ACC112 (cell line): Measurements from ENCODE around the gene EDC4.
"Not testable (repeated sequence)": the region's sequence is repeated elsewhere in the genome, so short reads cannot be mapped to it uniquely, and the experiment has no call there.

Experiments
- H2AFZ ChIP-seq: fragments of 200-600 bp; sonication (generic); one replicate; pipeline ENCODE4 v1.6.0; 2017; ENCODE audit warnings: antibody characterized with exemption, low read length; ENCODE audit not compliant: unreplicated experiment
- H3K27ac ChIP-seq: fragments of 200-600 bp; sonication (generic); 2 replicates; pipeline ENCODE4 v1.5.1; 2014; ENCODE audit warnings: low read depth, mild to moderate bottlenecking, antibody characterized with exemption, low read length, moderate library complexity
- H3K27me3 ChIP-seq: fragments of 200-600 bp; sonication (generic); 2 replicates; pipeline ENCODE4 v1.6.1; 2014; ENCODE audit warnings: mild to moderate bottlenecking, antibody characterized with exemption, low read length, moderate library complexity, mixed read lengths; ENCODE audit not compliant: insufficient read depth
- H3K36me3 ChIP-seq: fragments of 200-600 bp; sonication (generic); 2 replicates; pipeline ENCODE4 v1.6.1; 2016; ENCODE audit warnings: mild to moderate bottlenecking, antibody characterized with exemption, low read length, moderate library complexity, mixed read lengths; ENCODE audit not compliant: insufficient read depth
- H3K4me1 ChIP-seq: fragments of 200-600 bp; sonication (generic); one replicate; pipeline ENCODE4 v1.6.1; 2016; ENCODE audit warnings: low read length, mixed read lengths; ENCODE audit not compliant: insufficient read depth, unreplicated experiment, control insufficient read depth
- H3K4me3 ChIP-seq: fragments of 200-600 bp; sonication (generic); 2 replicates; pipeline ENCODE4 v1.5.1; 2014; ENCODE audit warnings: mild to moderate bottlenecking, low read depth, low read length
- H3K79me2 ChIP-seq: fragments of 200-600 bp; sonication (generic); one replicate; pipeline ENCODE4 v1.6.0; 2016; ENCODE audit warnings: low read length; ENCODE audit not compliant: control insufficient read depth, unreplicated experiment, insufficient read depth

The EDC4 gene

GRCh38 chr16:67872631-67873434, at the start of gene EDC4:
TSS of gene EDC4 (plus strand) at chr16:67873052. CDS start at chr16:67873262, 210 bp downstream.
- Histone ChIP-seq H2AFZ (peak within 1 kb of the TSS; percentile 30), H3K4me3 (peak within 1 kb of the TSS; percentile 91), H3K27me3 (no peaks in the 10 kb centered on the region), H3K36me3 (no peaks in the 10 kb centered on the region), H3K4me1 (peaks cover 14% of the 10 kb centered on the region), H3K79me2 (peaks cover 42% of the 10 kb centered on the region), H3K27ac (peak within 1 kb of the TSS; percentile 46; the same call in 1 of the 2 replicates)

GRCh38 chr16:67825119-67825518, 47.7 kb upstream of the EDC4 start:
- no peaks in the 10 kb centered on the region for H3K36me3 ChIP-seq
- H3K27me3 ChIP-seq = no peaks in the 10 kb centered on the region
- no peak overlapping the region for H3K27ac ChIP-seq
- H3K4me1 ChIP-seq = no peaks in the 10 kb centered on the region
- no peaks in the 10 kb centered on the region for H3K79me2 ChIP-seq
- no peak overlapping the region for H3K4me3 ChIP-seq
- H2AFZ ChIP-seq = no peak overlapping the region

- Histone ChIP-seq H3K79me2 (no peaks in the 10 kb centered on the region), H2AFZ (no peak overlapping the region), H3K27ac (no peak overlapping the region), H3K36me3 (no peaks in the 10 kb centered on the region), H3K4me3 (no peak overlapping the region), H3K27me3 (no peaks in the 10 kb centered on the region), H3K4me1 (no peaks in the 10 kb centered on the region)
Observed at GRCh38 chr16:67825906-67826305, 46.9 kb upstream of the EDC4 start.

GRCh38 chr16:67828651-67829050, 44.2 kb upstream of the EDC4 start:
- Histone ChIP-seq H2AFZ (no peak overlapping the region), H3K79me2 (peaks cover 10% of the 10 kb centered on the region), H3K27ac (no peak overlapping the region), H3K4me1 (peaks cover 6% of the 10 kb centered on the region), H3K36me3 (no peaks in the 10 kb centered on the region), H3K27me3 (no peaks in the 10 kb centered on the region), H3K4me3 (no peak overlapping the region)

- Histone ChIP-seq H3K27me3 (no peaks in the 10 kb centered on the region), H3K4me3 (peak overlapping the region; percentile 78), H3K27ac (peak overlapping the region; percentile 11; the same call in 1 of the 2 replicates), H3K4me1 (peaks cover 6% of the 10 kb centered on the region), H3K36me3 (no peaks in the 10 kb centered on the region), H2AFZ (no peak overlapping the region), H3K79me2 (peaks cover 10% of the 10 kb centered on the region)
Observed at GRCh38 chr16:67833030-67833414, 39.8 kb upstream of the EDC4 start.

- Histone ChIP-seq H3K27ac (peak overlapping the region; percentile 11; the same call in 1 of the 2 replicates), H3K27me3 (no peaks in the 10 kb centered on the region), H3K4me1 (peaks cover 6% of the 10 kb centered on the region), H2AFZ (peak overlapping the region; percentile 67), H3K36me3 (no peaks in the 10 kb centered on the region), H3K79me2 (peaks cover 10% of the 10 kb centered on the region), H3K4me3 (peak overlapping the region; percentile 78)
Observed at GRCh38 chr16:67833415-67834241, 39.2 kb upstream of the EDC4 start.

- H3K4me3 ChIP-seq = peak overlapping the region; percentile 78
Observed at GRCh38 chr16:67834242-67834614, 38.6 kb upstream of the EDC4 start.

GRCh38 chr16:67837190-67837589, 35.7 kb upstream of the EDC4 start:
- not testable (repeated sequence) for H3K36me3 ChIP-seq, H3K4me1 ChIP-seq, H3K27ac ChIP-seq, H3K4me3 ChIP-seq, H3K27me3 ChIP-seq, H2AFZ ChIP-seq, H3K79me2 ChIP-seq

More at GRCh38 chr16:67834242-67834614, 38.6 kb upstream of the EDC4 start:
- H3K36me3 ChIP-seq = no peaks in the 10 kb centered on the region
- no peaks in the 10 kb centered on the region for H3K27me3 ChIP-seq
- H3K4me1 ChIP-seq = peaks cover 6% of the 10 kb centered on the region
- no peak overlapping the region for H3K27ac ChIP-seq
- peak overlapping the region; percentile 67 for H2AFZ ChIP-seq
- peaks cover 10% of the 10 kb centered on the region for H3K79me2 ChIP-seq

GRCh38 chr16:67837811-67838210, 35.0 kb upstream of the EDC4 start:
- no peaks in the 10 kb centered on the region for H3K36me3 ChIP-seq
- no peak overlapping the region for H3K4me3 ChIP-seq
- H3K79me2 ChIP-seq = peaks cover 4% of the 10 kb centered on the region
- no peak overlapping the region for H2AFZ ChIP-seq
- peaks cover 2% of the 10 kb centered on the region for H3K4me1 ChIP-seq
- H3K27ac ChIP-seq = no peak overlapping the region
- no peaks in the 10 kb centered on the region for H3K27me3 ChIP-seq

- H3K27ac ChIP-seq = 0 out of 2 replicates have a peak overlapping the region, but pooled peaks have one; percentile 91
- H3K27me3 ChIP-seq = no peaks in the 10 kb centered on the region
- H3K79me2 ChIP-seq = peaks cover 33% of the 10 kb centered on the region
- no peaks in the 10 kb centered on the region for H3K36me3 ChIP-seq
- peak overlapping the region; percentile 82 for H2AFZ ChIP-seq
- H3K4me1 ChIP-seq = peaks cover 29% of the 10 kb centered on the region
- peak overlapping the region; percentile 79 for H3K4me3 ChIP-seq
Observed at GRCh38 chr16:67841198-67841815, 31.5 kb upstream of the EDC4 start.
